ENCODE results near the gene TMEM200A. TPM values are rescaled to one million over a fixed set of nuclear protein-coding genes. Genes with fewer than 3 reads are reported as not detected.

Gene TMEM200A
- total and polyA plus RNA-seq, 2 donors (not counting 3 experiments of a cell fraction or from before 2014, with no cell fraction given), result 0.58 to 0.75 TPM

DNA sequence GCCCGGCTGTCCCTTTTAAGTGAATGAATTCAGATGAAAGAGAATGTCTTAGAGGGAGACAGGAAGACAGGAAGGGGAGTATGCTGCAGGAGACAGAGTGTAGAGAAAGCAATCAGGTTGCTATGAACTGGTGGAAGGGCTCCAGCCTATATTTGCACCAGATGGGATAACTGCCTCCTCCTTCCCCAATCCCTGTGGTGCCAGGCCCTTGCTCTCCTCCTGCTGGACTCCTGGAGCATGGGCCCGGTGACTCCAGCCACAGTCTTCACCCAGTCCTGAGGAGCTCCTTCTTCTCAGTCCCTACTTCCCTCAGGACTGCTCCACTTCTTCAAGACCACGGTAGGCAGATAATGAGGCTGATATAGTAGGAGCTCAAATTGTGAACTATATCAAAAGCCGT, 91.8 kb downstream of the TMEM200A start:
- H2AFZ ChIP-seq (ENCODE audit: low read depth, low read length), result no peak overlapping the region

DNA sequence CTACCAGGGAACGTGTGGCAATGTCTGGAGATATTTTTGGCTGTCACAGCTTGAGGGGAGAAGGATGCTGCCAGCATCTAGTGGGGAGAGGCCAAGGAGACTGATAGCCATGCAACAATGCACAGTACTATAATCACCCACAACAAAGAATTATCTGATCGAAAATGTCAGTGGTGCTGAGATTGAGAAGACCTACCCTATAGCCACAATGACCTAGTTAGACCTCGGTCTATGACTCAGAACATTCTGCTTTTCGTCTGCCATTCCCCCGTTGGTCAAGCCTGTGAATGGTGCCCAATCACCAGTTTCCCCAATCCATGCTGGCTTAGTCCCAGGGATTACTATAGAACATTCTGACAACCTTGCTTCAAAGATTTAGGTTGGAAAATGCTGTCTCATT, 93.5 kb downstream of the TMEM200A start:
- TF ChIP-seq, protein P1, sequence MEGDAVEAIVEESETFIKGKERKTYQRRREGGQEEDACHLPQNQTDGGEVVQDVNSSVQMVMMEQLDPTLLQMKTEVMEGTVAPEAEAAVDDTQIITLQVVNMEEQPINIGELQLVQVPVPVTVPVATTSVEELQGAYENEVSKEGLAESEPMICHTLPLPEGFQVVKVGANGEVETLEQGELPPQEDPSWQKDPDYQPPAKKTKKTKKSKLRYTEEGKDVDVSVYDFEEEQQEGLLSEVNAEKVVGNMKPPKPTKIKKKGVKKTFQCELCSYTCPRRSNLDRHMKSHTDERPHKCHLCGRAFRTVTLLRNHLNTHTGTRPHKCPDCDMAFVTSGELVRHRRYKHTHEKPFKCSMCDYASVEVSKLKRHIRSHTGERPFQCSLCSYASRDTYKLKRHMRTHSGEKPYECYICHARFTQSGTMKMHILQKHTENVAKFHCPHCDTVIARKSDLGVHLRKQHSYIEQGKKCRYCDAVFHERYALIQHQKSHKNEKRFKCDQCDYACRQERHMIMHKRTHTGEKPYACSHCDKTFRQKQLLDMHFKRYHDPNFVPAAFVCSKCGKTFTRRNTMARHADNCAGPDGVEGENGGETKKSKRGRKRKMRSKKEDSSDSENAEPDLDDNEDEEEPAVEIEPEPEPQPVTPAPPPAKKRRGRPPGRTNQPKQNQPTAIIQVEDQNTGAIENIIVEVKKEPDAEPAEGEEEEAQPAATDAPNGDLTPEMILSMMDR (IDR thresholded peaks at IDR 0.05; ENCODE audit: extremely low read depth in 1 of 2, insufficient read depth in 1 of 2, low read depth in 1 of 2, low read length in 2 of 2), result no peak
- TF ChIP-seq POLR2AphosphoS5 (IDR thresholded peaks at IDR 0.05; ENCODE audit: insufficient read depth, low read depth, low read length) (no peak), FOS (IDR thresholded peaks at IDR 0.05; ENCODE audit: borderline replicate concordance, insufficient read depth, low read length) (no peak), EZH2 (IDR thresholded peaks at IDR 0.05; ENCODE audit: borderline replicate concordance, low read depth, low read length, severe bottlenecking) (no peak), POLR2A (IDR thresholded peaks at IDR 0.05; ENCODE audit: low read depth, low read length) (no peak), GATA2 (IDR thresholded peaks at IDR 0.05; ENCODE audit: insufficient read depth, insufficient read length, low read depth, low read length) (no peak), JUN (IDR thresholded peaks at IDR 0.05; ENCODE audit: borderline replicate concordance, insufficient read depth, insufficient read length, low read depth) (no peak)
- TF ChIP-seq, protein P2, sequence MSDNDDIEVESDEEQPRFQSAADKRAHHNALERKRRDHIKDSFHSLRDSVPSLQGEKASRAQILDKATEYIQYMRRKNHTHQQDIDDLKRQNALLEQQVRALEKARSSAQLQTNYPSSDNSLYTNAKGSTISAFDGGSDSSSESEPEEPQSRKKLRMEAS (IDR thresholded peaks at IDR 0.05; ENCODE audit: insufficient read depth, insufficient read length), result no peak
- H4K20me1 ChIP-seq (replicated peaks; ENCODE audit: control insufficient read depth, extremely low read depth, insufficient read depth, low read length), result no peaks in the 10 kb centered on the region
- no peak overlapping the region for H3K4me3 ChIP-seq (replicated peaks in 1 of 3; ENCODE audit: insufficient read depth in 1 of 3, low read depth in 1 of 3, low read length in 3 of 3)
- H3K27me3 ChIP-seq (ENCODE audit: control insufficient read depth in 2 of 2, insufficient read depth in 2 of 2, low read length in 2 of 2), result no peaks in the 10 kb centered on the region
- CTCF ChIA-PET, result no interaction called here
- no peak for FAIRE-seq
- intact Hi-C loops (cut with micrococcal nuclease) (no loop called here), dilution Hi-C loops (cut with MboI; ENCODE audit: extremely low pct_ligation_motif_present, low sequenced_read_pairs) (no loop called here)
- H3K9me1 ChIP-seq (replicated peaks; ENCODE audit: control insufficient read depth, extremely low read depth, insufficient read depth, low read length), result no peaks in the 10 kb centered on the region
- H2AFZ ChIP-seq (ENCODE audit: low read depth, low read length), result no peak overlapping the region
- no peak for DNase-seq (ENCODE audit: low read depth, low spot score)
- no peak overlapping the region for H3K27ac ChIP-seq (ENCODE audit: insufficient read depth, low read depth, low read length)
- no peak overlapping the region for H3K4me2 ChIP-seq (ENCODE audit: insufficient read depth, low read length)
- H3K9me3 ChIP-seq (replicated peaks; ENCODE audit: control insufficient read depth, insufficient read depth, low read length), result no peaks in the 10 kb centered on the region
- no peaks in the 10 kb centered on the region for H3K4me1 ChIP-seq (ENCODE audit: control insufficient read depth, extremely low read depth, insufficient read depth, low read length)
- no peak overlapping the region for H3K9ac ChIP-seq (replicated peaks; ENCODE audit: extremely low read depth, insufficient read depth, low read length)
- H3K36me3 ChIP-seq (ENCODE audit: control insufficient read depth in 2 of 2, extremely low read depth in 1 of 2, insufficient read depth in 2 of 2, low read length in 2 of 2), result no peaks in the 10 kb centered on the region
- no peaks in the 10 kb centered on the region for H3K79me2 ChIP-seq (ENCODE audit: control insufficient read depth, insufficient read depth, low read length)
- no TSS peak for BruUV-seq (replicated peaks)
- POLR2A ChIA-PET, result no interaction called here

More for the DNA sequence above, 91.8 kb downstream of the TMEM200A start:
- Histone ChIP-seq H4K20me1 (replicated peaks; ENCODE audit: control insufficient read depth, extremely low read depth, insufficient read depth, low read length) (no peaks in the 10 kb centered on the region), H3K36me3 (ENCODE audit: control insufficient read depth in 2 of 2, extremely low read depth in 1 of 2, insufficient read depth in 2 of 2, low read length in 2 of 2) (no peaks in the 10 kb centered on the region), H3K9me1 (replicated peaks; ENCODE audit: control insufficient read depth, extremely low read depth, insufficient read depth, low read length) (no peaks in the 10 kb centered on the region), H3K4me3 (replicated peaks in 1 of 3; ENCODE audit: insufficient read depth in 1 of 3, low read depth in 1 of 3, low read length in 3 of 3) (no peak overlapping the region), H3K4me2 (ENCODE audit: insufficient read depth, low read length) (no peak overlapping the region), H3K9me3 (replicated peaks; ENCODE audit: control insufficient read depth, insufficient read depth, low read length) (no peaks in the 10 kb centered on the region), H3K79me2 (ENCODE audit: control insufficient read depth, insufficient read depth, low read length) (no peaks in the 10 kb centered on the region), H3K4me1 (ENCODE audit: control insufficient read depth, extremely low read depth, insufficient read depth, low read length) (no peaks in the 10 kb centered on the region), H3K27ac (ENCODE audit: insufficient read depth, low read depth, low read length) (no peak overlapping the region), H3K9ac (replicated peaks; ENCODE audit: extremely low read depth, insufficient read depth, low read length) (no peak overlapping the region), H3K27me3 (ENCODE audit: control insufficient read depth in 2 of 2, insufficient read depth in 2 of 2, low read length in 2 of 2) (no peaks in the 10 kb centered on the region)
- DNase-seq (ENCODE audit: low read depth, low spot score) (no peak), FAIRE-seq (no peak)
- dilution Hi-C loops (cut with MboI; ENCODE audit: extremely low pct_ligation_motif_present, low sequenced_read_pairs), result no loop called here
- intact Hi-C loops (cut with micrococcal nuclease), result no loop called here
- POLR2A ChIA-PET, result no interaction called here
- TF ChIP-seq GATA2 (IDR thresholded peaks at IDR 0.05; ENCODE audit: insufficient read depth, insufficient read length, low read depth, low read length) (no peak), POLR2AphosphoS5 (IDR thresholded peaks at IDR 0.05; ENCODE audit: insufficient read depth, low read depth, low read length) (no peak), EZH2 (IDR thresholded peaks at IDR 0.05; ENCODE audit: borderline replicate concordance, low read depth, low read length, severe bottlenecking) (no peak), FOS (IDR thresholded peaks at IDR 0.05; ENCODE audit: borderline replicate concordance, insufficient read depth, low read length) (no peak), JUN (IDR thresholded peaks at IDR 0.05; ENCODE audit: borderline replicate concordance, insufficient read depth, insufficient read length, low read depth) (no peak), MYC (IDR thresholded peaks at IDR 0.05; ENCODE audit: low read depth, low read length) (no peak), POLR2A (IDR thresholded peaks at IDR 0.05; ENCODE audit: low read depth, low read length) (no peak)
- TF ChIP-seq, protein P2 (IDR thresholded peaks at IDR 0.05; ENCODE audit: insufficient read depth, insufficient read length), result no peak
- CTCF ChIA-PET, result no interaction called here
- BruUV-seq (replicated peaks), result no TSS peak

Measured in endothelial cell of umbilical vein (primary cell).